ENCODE data around the gene ATXN1.

ATXN1 gene

GRCh38 chr6:16306334-16306733 lies 454.9 kb downstream of the ATXN1 start:
- no peak for DNase-seq (ENCODE audit: low read depth in 2 of 2)

GRCh38 chr6:16305788-16306187 lies 455.5 kb downstream of the ATXN1 start:
- no peak for DNase-seq (ENCODE audit: low read depth in 2 of 2)

- no peak for DNase-seq (ENCODE audit: low read depth in 2 of 2)
Observed at GRCh38 chr6:16305246-16305725, 456.0 kb downstream of the ATXN1 start.

GRCh38 chr6:16302721-16303552 lies 458.3 kb downstream of the ATXN1 start:
- DNase-seq (ENCODE audit: low read depth in 2 of 2): no peak

- no peak for DNase-seq (ENCODE audit: low read depth in 2 of 2)
Observed at GRCh38 chr6:16301511-16301910, 459.7 kb downstream of the ATXN1 start.

GRCh38 chr6:16299861-16300260 lies 461.4 kb downstream of the ATXN1 start:
- no peak for DNase-seq (ENCODE audit: low read depth in 2 of 2)

- DNase-seq (ENCODE audit: low read depth in 2 of 2): no peak
Observed at GRCh38 chr6:16296061-16296670, 465.1 kb downstream of the ATXN1 start.

- DNase-seq (ENCODE audit: low read depth in 2 of 2): no peak
Observed at GRCh38 chr6:16295471-16295870, 465.8 kb downstream of the ATXN1 start.

- DNase-seq (ENCODE audit: low read depth in 2 of 2): no peak
Observed at GRCh38 chr6:16295060-16295459, 466.2 kb downstream of the ATXN1 start.

- DNase-seq (ENCODE audit: low read depth in 2 of 2): no peak
Observed at GRCh38 chr6:16294371-16294770, 466.9 kb downstream of the ATXN1 start.

- no peak for DNase-seq (ENCODE audit: low read depth in 2 of 2)
Observed at GRCh38 chr6:16292942-16293341, 468.3 kb downstream of the ATXN1 start.

- DNase-seq (ENCODE audit: low read depth in 2 of 2): no peak
Observed at GRCh38 chr6:16292432-16292831, 468.8 kb downstream of the ATXN1 start.

- no peak for DNase-seq (ENCODE audit: low read depth in 2 of 2)
Observed at GRCh38 chr6:16291739-16292138, 469.5 kb downstream of the ATXN1 start.

- DNase-seq (ENCODE audit: low read depth in 2 of 2): no peak
Observed at GRCh38 chr6:16288163-16288562, 473.1 kb downstream of the ATXN1 start.

- DNase-seq (ENCODE audit: low read depth in 2 of 2): no peak
Observed at GRCh38 chr6:16286151-16286522, 475.1 kb downstream of the ATXN1 start.

- DNase-seq (ENCODE audit: low read depth in 2 of 2): no peak
Observed at GRCh38 chr6:16285467-16286150, 475.7 kb downstream of the ATXN1 start.

- no peak for DNase-seq (ENCODE audit: low read depth in 2 of 2)
Observed at GRCh38 chr6:16284472-16284871, 476.8 kb downstream of the ATXN1 start.

GRCh38 chr6:16282370-16282769 lies 478.9 kb downstream of the ATXN1 start:
- DNase-seq (ENCODE audit: low read depth in 2 of 2): no peak

- DNase-seq (ENCODE audit: low read depth in 2 of 2): no peak
Observed at GRCh38 chr6:16279243-16279642, 482.0 kb downstream of the ATXN1 start.

- no peak for DNase-seq (ENCODE audit: low read depth in 2 of 2)
Observed at GRCh38 chr6:16278750-16279149, 482.5 kb downstream of the ATXN1 start.

GRCh38 chr6:16278048-16278724 lies 483.1 kb downstream of the ATXN1 start:
- DNase-seq (ENCODE audit: low read depth in 2 of 2): no peak
